Measurements from ENCODE around the gene CRISPLD2.

CRISPLD2 gene

GRCh38 chr16:84955427-84955826 is 135.6 kb downstream of the CRISPLD2 start:
- no peak for DNase-seq (ENCODE audit: low spot score)

GRCh38 chr16:84957192-84957591 is 137.4 kb downstream of the CRISPLD2 start:
- no peak for DNase-seq (ENCODE audit: low spot score)

GRCh38 chr16:84957792-84958191 is 138.0 kb downstream of the CRISPLD2 start:
- DNase-seq (ENCODE audit: low spot score): no peak

Data from kidney capillary endothelial cell (primary cell).